ENCODE measurements around the gene BNC2.

BNC2 gene

DNA sequence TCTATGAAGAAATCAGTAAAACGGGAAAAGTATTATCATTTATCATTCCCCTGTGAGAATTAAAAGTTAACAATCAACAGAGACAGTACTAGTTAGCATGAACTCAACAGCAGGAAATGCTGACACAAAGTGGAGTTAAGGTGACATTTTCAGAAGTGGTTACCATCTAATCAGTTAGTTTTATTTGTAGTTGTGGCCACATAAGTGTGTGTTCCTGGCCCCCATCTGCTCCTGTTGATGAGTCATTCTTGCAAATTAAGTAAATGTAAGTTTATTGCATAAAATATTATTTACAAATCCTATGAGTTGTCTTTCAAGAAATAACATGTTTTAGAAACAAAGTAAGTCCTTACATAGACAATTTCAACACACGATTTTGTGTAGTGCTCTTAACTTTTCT, 8.9 kb upstream of the BNC2 start:
- no peak for DNase-seq (ENCODE audit: low read depth in 1 of 2, low spot score in 1 of 2)
- TF ChIP-seq GABPA (IDR thresholded peaks at IDR 0.05; ENCODE audit: low read depth) = no peak
- TF ChIP-seq, protein P1, sequence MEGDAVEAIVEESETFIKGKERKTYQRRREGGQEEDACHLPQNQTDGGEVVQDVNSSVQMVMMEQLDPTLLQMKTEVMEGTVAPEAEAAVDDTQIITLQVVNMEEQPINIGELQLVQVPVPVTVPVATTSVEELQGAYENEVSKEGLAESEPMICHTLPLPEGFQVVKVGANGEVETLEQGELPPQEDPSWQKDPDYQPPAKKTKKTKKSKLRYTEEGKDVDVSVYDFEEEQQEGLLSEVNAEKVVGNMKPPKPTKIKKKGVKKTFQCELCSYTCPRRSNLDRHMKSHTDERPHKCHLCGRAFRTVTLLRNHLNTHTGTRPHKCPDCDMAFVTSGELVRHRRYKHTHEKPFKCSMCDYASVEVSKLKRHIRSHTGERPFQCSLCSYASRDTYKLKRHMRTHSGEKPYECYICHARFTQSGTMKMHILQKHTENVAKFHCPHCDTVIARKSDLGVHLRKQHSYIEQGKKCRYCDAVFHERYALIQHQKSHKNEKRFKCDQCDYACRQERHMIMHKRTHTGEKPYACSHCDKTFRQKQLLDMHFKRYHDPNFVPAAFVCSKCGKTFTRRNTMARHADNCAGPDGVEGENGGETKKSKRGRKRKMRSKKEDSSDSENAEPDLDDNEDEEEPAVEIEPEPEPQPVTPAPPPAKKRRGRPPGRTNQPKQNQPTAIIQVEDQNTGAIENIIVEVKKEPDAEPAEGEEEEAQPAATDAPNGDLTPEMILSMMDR (IDR thresholded peaks at IDR 0.05; ENCODE audit: insufficient read depth, low read length) = no peak
- TF ChIP-seq, protein P2, sequence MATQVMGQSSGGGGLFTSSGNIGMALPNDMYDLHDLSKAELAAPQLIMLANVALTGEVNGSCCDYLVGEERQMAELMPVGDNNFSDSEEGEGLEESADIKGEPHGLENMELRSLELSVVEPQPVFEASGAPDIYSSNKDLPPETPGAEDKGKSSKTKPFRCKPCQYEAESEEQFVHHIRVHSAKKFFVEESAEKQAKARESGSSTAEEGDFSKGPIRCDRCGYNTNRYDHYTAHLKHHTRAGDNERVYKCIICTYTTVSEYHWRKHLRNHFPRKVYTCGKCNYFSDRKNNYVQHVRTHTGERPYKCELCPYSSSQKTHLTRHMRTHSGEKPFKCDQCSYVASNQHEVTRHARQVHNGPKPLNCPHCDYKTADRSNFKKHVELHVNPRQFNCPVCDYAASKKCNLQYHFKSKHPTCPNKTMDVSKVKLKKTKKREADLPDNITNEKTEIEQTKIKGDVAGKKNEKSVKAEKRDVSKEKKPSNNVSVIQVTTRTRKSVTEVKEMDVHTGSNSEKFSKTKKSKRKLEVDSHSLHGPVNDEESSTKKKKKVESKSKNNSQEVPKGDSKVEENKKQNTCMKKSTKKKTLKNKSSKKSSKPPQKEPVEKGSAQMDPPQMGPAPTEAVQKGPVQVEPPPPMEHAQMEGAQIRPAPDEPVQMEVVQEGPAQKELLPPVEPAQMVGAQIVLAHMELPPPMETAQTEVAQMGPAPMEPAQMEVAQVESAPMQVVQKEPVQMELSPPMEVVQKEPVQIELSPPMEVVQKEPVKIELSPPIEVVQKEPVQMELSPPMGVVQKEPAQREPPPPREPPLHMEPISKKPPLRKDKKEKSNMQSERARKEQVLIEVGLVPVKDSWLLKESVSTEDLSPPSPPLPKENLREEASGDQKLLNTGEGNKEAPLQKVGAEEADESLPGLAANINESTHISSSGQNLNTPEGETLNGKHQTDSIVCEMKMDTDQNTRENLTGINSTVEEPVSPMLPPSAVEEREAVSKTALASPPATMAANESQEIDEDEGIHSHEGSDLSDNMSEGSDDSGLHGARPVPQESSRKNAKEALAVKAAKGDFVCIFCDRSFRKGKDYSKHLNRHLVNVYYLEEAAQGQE (IDR thresholded peaks at IDR 0.05; ENCODE audit: insufficient replicate concordance, low read depth) = no peak
- no peak overlapping the region for H3K27ac ChIP-seq (replicated peaks)

DNA sequence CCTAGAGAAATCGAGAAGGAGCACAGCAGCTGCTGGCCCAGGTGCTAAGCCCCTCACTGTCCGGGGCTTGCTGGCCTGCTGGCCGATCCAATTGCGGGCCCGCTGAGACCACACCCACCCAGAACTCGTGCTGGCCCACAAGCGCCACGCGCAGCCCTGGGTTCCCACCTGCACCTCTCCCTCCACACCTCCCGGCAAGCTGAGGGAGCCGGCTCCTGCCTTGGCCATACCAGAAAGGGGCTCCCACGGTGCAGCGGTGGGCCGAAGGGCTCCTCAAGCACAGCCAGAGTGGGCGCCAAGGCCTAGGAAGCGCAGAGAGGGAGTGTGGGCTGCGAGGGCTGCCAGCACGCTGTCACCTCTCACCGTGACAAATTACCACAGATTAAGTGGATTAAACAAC, 6.8 kb upstream of the BNC2 start:
- no peak overlapping the region for H3K4me3 ChIP-seq (replicated peaks; ENCODE audit: insufficient read depth, low read length)
- no peaks in the 10 kb centered on the region for H3K27me3 ChIP-seq (ENCODE audit: insufficient read depth, poor library complexity, severe bottlenecking)
- H3K27ac ChIP-seq (replicated peaks) = no peak overlapping the region
- DNase-seq (ENCODE audit: low read depth in 1 of 2, low spot score in 1 of 2) = no peak
- TF ChIP-seq, protein P1 (IDR thresholded peaks at IDR 0.05; ENCODE audit: insufficient read depth, low read length) = no peak
- TF ChIP-seq, protein P2 (IDR thresholded peaks at IDR 0.05; ENCODE audit: insufficient replicate concordance, low read depth) = no peak
- TF ChIP-seq SPI1 (IDR thresholded peaks at IDR 0.05; ENCODE audit: borderline replicate concordance, low read depth) = no peak
- TF ChIP-seq POLR2AphosphoS5 (IDR thresholded peaks at IDR 0.05; ENCODE audit: low read depth) = no peak
- TF ChIP-seq GABPA (IDR thresholded peaks at IDR 0.05; ENCODE audit: low read depth) = no peak

More for the DNA sequence above, 8.9 kb upstream of the BNC2 start:
- Histone ChIP-seq H3K4me3 (replicated peaks; ENCODE audit: insufficient read depth, low read length) (no peak overlapping the region), H3K27me3 (ENCODE audit: insufficient read depth, poor library complexity, severe bottlenecking) (no peaks in the 10 kb centered on the region)

DNA sequence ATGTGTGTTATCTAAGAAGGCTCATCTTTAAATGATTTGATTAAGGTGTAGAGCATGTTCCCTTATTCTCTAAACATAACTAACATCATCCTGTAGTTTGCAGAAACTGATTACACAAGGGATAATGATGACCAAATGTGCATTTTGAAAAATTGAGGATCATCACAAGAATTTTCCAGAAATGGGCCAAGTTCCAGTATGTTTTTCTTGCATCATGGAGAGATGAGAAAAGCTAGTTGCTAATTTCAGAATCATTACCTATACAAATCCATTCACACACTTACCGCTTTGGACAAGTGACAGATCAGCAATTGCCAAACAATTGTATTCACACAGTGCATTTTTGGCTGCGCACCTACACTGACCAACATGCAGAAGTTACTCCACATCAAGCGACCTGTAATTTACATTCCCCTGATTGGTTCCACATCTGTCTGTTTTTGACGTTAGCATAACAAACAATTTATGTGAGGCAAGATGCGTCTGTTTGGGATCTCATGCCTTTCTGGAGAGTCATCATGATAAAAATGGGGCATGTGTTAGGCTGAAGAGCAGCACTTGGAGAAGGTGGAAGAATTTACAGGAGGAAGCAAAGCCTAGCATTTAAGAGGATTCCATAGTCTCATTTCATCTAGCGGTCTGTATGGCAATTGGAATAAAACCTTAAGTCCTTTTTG, 2.8 kb upstream of the BNC2 start:
- H3K27me3 ChIP-seq (ENCODE audit: insufficient read depth, poor library complexity, severe bottlenecking) = no peaks in the 10 kb centered on the region
- H3K4me3 ChIP-seq (replicated peaks; ENCODE audit: insufficient read depth, low read length) = no peak overlapping the region
- no peak overlapping the region for H3K27ac ChIP-seq (replicated peaks)
- TF ChIP-seq, protein P2 (IDR thresholded peaks at IDR 0.05; ENCODE audit: insufficient replicate concordance, low read depth) = no peak
- TF ChIP-seq POLR2AphosphoS5 (IDR thresholded peaks at IDR 0.05; ENCODE audit: low read depth) = no peak
- no peak for TF ChIP-seq GABPA (IDR thresholded peaks at IDR 0.05; ENCODE audit: low read depth)
- TF ChIP-seq SPI1 (IDR thresholded peaks at IDR 0.05; ENCODE audit: borderline replicate concordance, low read depth) = no peak
- TF ChIP-seq, protein P1 (IDR thresholded peaks at IDR 0.05; ENCODE audit: insufficient read depth, low read length) = no peak
- DNase-seq (ENCODE audit: low read depth in 1 of 2, low spot score in 1 of 2) = no peak
